ENCODE data around the gene CPE.

- TF ChIP-seq CTCF (IDR thresholded peaks at IDR 0.05) (no peak), EP300 (IDR thresholded peaks at IDR 0.05) (no peak)
Measured at GRCh38 chr4:165470009-165470408, 91.2 kb downstream of the CPE start.

Measured in tibial nerve (tissue), 4 donors.